SIG-M5 treated with dmso at 0.1 percent for 504 hours (cell line): ENCODE data around the gene UBA5.
A peak's percentile ranks its signal among the peaks of the same experiment; 100 is the strongest.

Source experiments
- DNase-seq: peaks from one replicate; lab custom pipeline; 2025; ENCODE audit not compliant: unreplicated experiment; lab: John Stamatoyannopoulos, UW

The UBA5 gene

GRCh38 chr3:132713977-132714727 is 54.0 kb downstream of the UBA5 start:
- no peak for DNase-seq

GRCh38 chr3:132716372-132716771 is 56.2 kb downstream of the UBA5 start:
- DNase-seq: no peak

- no peak for DNase-seq
These were observed 60.1 kb downstream of the UBA5 start for GRCh38 chr3:132720228-132720627.

- DNase-seq: peak; percentile 51
These were observed 61.5 kb downstream of the UBA5 start for GRCh38 chr3:132721479-132722164.

GRCh38 chr3:132722165-132723023 is 62.3 kb downstream of the UBA5 start, which contains the start of gene NPHP3:
Gene NPHP3 (minus strand): TSS chr3:132722409. CDS start chr3:132722355, 54 bp downstream.
- DNase-seq: peak; percentile 93

GRCh38 chr3:132723024-132723950 is 63.2 kb downstream of the UBA5 start:
- DNase-seq: no peak

- DNase-seq: peak; percentile 68
These were observed 66.3 kb downstream of the UBA5 start for GRCh38 chr3:132726341-132726823.
